ENCODE results near the gene MAJIN. TPM values are rescaled to one million over a fixed set of nuclear protein-coding genes. Genes with fewer than 3 reads are reported as not detected.
A peak's percentile ranks its signal among the peaks of the same experiment; 100 is the strongest.

Gene MAJIN
- total and polyA plus RNA-seq, 10 of the 15 experiments (the other 5 are each of a cell fraction or from before 2014, with no cell fraction given) = 0.10 TPM; not detected in 9

GRCh38 chr11:65016705-65017104, 44.8 kb upstream of the MAJIN start:
- H3K4me1 ChIP-seq (ENCODE audit: control insufficient read depth, insufficient read depth, low read length) = peaks cover 17% of the 10 kb centered on the region
- no peak for FAIRE-seq
- no peak overlapping the region for H3K9ac ChIP-seq (ENCODE audit: control insufficient read depth, insufficient read depth, low read length)
- ChIA-PET RAD21 (ENCODE audit: unreplicated experiment) (no interaction called here), CTCF (interaction anchor here (1.3 kb wide), 1 partner anchor 10 kb away, joined by 4 read pairs; no protein-coding TSS in a partner anchor), SMC1A (ENCODE audit: uncharacterized antibody, unreplicated experiment) (interaction anchor here (1.2 kb wide), 1 partner anchor 93 kb away, joined by 3 read pairs; no protein-coding TSS in a partner anchor), POLR2A (no interaction called here)
- H3K4me3 ChIP-seq = no peak overlapping the region
- peak in 2 of 3 experiments; percentile 4 to 22; a peak in 1 of 6 replicates for TF ChIP-seq CTCF (IDR thresholded peaks at IDR 0.05 in 2 of 3, conservative IDR thresholded peaks at IDR 0.05 in 1 of 3; ENCODE audit: control insufficient read depth in 2 of 3, extremely low read depth in 1 of 3, insufficient read depth in 1 of 3, low read depth in 3 of 3, low read length in 3 of 3)
- no peak for TF ChIP-seq PRDM15 (CRISPR knock-in tag; IDR thresholded peaks at IDR 0.05)
- no peaks in the 10 kb centered on the region for H3K9me3 ChIP-seq (replicated peaks; ENCODE audit: control insufficient read depth, insufficient read depth, low read length)
- no peak overlapping the region for H3K27ac ChIP-seq (ENCODE audit: control insufficient read depth, insufficient read depth)
- ATAC-seq = no peak
- BruUV-seq (replicated peaks) = TSS peak; percentile 52
- H2AFZ ChIP-seq (ENCODE audit: control insufficient read depth, low read depth, low read length) = no peak overlapping the region
- WGBS (ENCODE audit: insufficient coverage, insufficient replicate concordance, low lambda C conversion rate, missing lambda C conversion rate) = 100% methylated on average over 4 of the region's 4 CpGs
- no peaks in the 10 kb centered on the region; the same call in none of the 2 replicates for H3K79me2 ChIP-seq (ENCODE audit: control insufficient read depth, insufficient read depth, low read length)
- in situ Hi-C loops (cut with MboI) (no loop called here), intact Hi-C loops (cut with micrococcal nuclease; ENCODE audit: unreplicated experiment) (loop anchor here (10.0 kb wide), 1 partner anchor 238 kb away; no protein-coding TSS in a partner anchor)
- DNase-seq (ENCODE audit: low read depth, low spot score) = no peak
- peaks cover 0 to 5% of the 10 kb centered on the region in 2 experiments; a peak in 2 of 4 replicates for H3K36me3 ChIP-seq (ENCODE audit: control insufficient read depth in 2 of 2, insufficient read depth in 2 of 2, low read length in 1 of 2)
- no peaks in the 10 kb centered on the region for H4K20me1 ChIP-seq (ENCODE audit: control insufficient read depth, insufficient read depth)
- no peak overlapping the region for H3K4me2 ChIP-seq (ENCODE audit: control insufficient read depth, insufficient read depth)
- no peaks in the 10 kb centered on the region for H3K27me3 ChIP-seq (replicated peaks in 1 of 2; ENCODE audit: control insufficient read depth in 2 of 2, insufficient read depth in 2 of 2, low read length in 1 of 2)
